GM12878 (cell line): ENCODE results near the gene PCSK5.

Source experiments
- CBFB ChIP-seq: IDR thresholded peaks from 2 replicates; pipeline ENCODE4 v1.6.1; 2016; ENCODE audit warnings: antibody characterized with exemption, low read depth
- CBX5 ChIP-seq: sonication (generic); IDR thresholded peaks from 2 replicates; pipeline ENCODE4 v1.6.1; 2016; ENCODE audit warnings: low read depth, moderate library complexity, mild to moderate bottlenecking, inconsistent platforms
- CEBPB ChIP-seq, 2 experiments: fragments of 150-350 bp in 1 of 2; IDR thresholded peaks; 2 replicates each; pipeline ENCODE4 v1.6.1; 2012 to 2014; ENCODE audit warnings: low read depth in 2 of 2, low read length in 2 of 2, borderline replicate concordance in 1 of 2, inconsistent platforms in 1 of 2
- EP300 ChIP-seq, 2 experiments: fragments of 150-350 bp in 1 of 2; IDR thresholded peaks; 2 replicates each; pipeline ENCODE4 v1.6.1; 2011 to 2012; ENCODE audit warnings: low read depth in 2 of 2, low read length in 2 of 2, borderline replicate concordance in 1 of 2, improper control_type of control experiment in 1 of 2, inconsistent platforms in 1 of 2; ENCODE audit not compliant: control insufficient read depth in 1 of 2
- POLR2A ChIP-seq: IDR thresholded peaks from 2 replicates; pipeline ENCODE4 v1.6.1; 2011; ENCODE audit warnings: low read depth, mild to moderate bottlenecking, low read length
- POLR2AphosphoS5 ChIP-seq: IDR thresholded peaks from 2 replicates; pipeline ENCODE4 v1.6.1; 2011; ENCODE audit warnings: mild to moderate bottlenecking, low read length, inconsistent platforms
- ZNF274 ChIP-seq: IDR thresholded peaks from one replicate; pipeline ENCODE4 v1.8.0; 2011; ENCODE audit not compliant: insufficient read length, insufficient read depth
- TF ChIP-seq, protein P1 (sequence below), 3 experiments: IDR thresholded peaks in 2 of 3; conservative IDR thresholded peaks in 1 of 3; 2 replicates each; pipeline ENCODE4 v1.5.1; 2011; ENCODE audit warnings: low read depth in 3 of 3, low read length in 3 of 3, mild to moderate bottlenecking in 3 of 3, control low read depth in 2 of 3, moderate library complexity in 2 of 3, inconsistent platforms in 1 of 3, mixed read lengths in 1 of 3; ENCODE audit not compliant: control insufficient read depth in 2 of 3, insufficient read depth in 1 of 3; ENCODE audit errors: extremely low read depth in 1 of 3

DNA sequence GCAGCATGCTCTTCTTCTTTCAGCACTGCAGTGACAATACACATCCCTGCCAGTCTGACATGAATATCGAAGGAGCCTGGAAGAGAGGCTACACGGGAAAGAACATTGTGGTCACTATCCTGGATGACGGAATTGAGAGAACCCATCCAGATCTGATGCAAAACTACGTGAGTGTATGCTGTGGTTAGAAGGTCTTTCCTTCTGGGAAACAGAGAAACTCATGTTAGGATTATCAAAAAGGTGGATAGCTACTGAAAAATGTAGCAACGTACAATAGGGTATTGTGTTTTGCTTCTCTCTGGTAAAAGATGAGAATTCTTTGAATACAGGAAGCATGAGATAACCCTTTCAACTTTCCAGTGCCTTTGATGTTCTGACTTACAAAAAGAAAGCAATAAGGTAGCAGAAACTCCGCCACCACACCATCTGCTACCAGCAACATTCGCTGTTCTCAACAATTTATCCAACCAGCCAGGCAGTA is 133.3 kb downstream of the PCSK5 start:
- TF ChIP-seq CBFB, result no peak
- no peak for TF ChIP-seq POLR2A
- no peak for TF ChIP-seq ZNF274
- no peak for TF ChIP-seq CEBPB (IDR thresholded peaks at IDR 0.05; ENCODE audit: borderline replicate concordance in 1 of 2, low read depth in 2 of 2, low read length in 2 of 2)
- no peak for TF ChIP-seq POLR2AphosphoS5
- TF ChIP-seq, protein P1, sequence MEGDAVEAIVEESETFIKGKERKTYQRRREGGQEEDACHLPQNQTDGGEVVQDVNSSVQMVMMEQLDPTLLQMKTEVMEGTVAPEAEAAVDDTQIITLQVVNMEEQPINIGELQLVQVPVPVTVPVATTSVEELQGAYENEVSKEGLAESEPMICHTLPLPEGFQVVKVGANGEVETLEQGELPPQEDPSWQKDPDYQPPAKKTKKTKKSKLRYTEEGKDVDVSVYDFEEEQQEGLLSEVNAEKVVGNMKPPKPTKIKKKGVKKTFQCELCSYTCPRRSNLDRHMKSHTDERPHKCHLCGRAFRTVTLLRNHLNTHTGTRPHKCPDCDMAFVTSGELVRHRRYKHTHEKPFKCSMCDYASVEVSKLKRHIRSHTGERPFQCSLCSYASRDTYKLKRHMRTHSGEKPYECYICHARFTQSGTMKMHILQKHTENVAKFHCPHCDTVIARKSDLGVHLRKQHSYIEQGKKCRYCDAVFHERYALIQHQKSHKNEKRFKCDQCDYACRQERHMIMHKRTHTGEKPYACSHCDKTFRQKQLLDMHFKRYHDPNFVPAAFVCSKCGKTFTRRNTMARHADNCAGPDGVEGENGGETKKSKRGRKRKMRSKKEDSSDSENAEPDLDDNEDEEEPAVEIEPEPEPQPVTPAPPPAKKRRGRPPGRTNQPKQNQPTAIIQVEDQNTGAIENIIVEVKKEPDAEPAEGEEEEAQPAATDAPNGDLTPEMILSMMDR (IDR thresholded peaks at IDR 0.05 in 2 of 3, conservative IDR thresholded peaks at IDR 0.05 in 1 of 3; ENCODE audit: control insufficient read depth in 2 of 3, extremely low read depth in 1 of 3, insufficient read depth in 1 of 3, low read depth in 3 of 3, low read length in 3 of 3), result no peak
- TF ChIP-seq CBX5, result no peak
- no peak for TF ChIP-seq EP300 (IDR thresholded peaks at IDR 0.05; ENCODE audit: borderline replicate concordance in 1 of 2, control insufficient read depth in 1 of 2, low read depth in 2 of 2, low read length in 2 of 2)
